Thyroid gland (tissue), 4 donors: ENCODE data around the gene DMRT1. TPM values are rescaled to one million over a fixed set of nuclear protein-coding genes. Genes with fewer than 3 reads are reported as not detected.
A peak's percentile ranks its signal among the peaks of the same experiment; 100 is the strongest.

Source experiments
- DNase-seq, 2 donors: peaks; one replicate each; pipeline ENCODE4 v3.0.0-alpha.2; 2019
- H3K27ac ChIP-seq, 3 donors: fragments of 200-600 bp; sonication (generic); 1 replicate in 2 of 3; 2 replicates in 1 of 3; pipeline ENCODE4 v1.5.1; 2016 to 2019; ENCODE audit warnings: mild to moderate bottlenecking in 1 of 3, moderate library complexity in 1 of 3
- H3K27me3 ChIP-seq: fragments of 200-600 bp; sonication (generic); one replicate; pipeline ENCODE4 v1.5.1; 2019
- H3K36me3 ChIP-seq, 2 donors: fragments of 200-600 bp; sonication (generic); one replicate each; pipeline ENCODE4 v1.5.1; 2016 to 2019
- H3K4me1 ChIP-seq, 2 donors: fragments of 200-600 bp; sonication (generic); one replicate each; pipeline ENCODE4 v1.5.1; 2017 to 2019
- H3K4me3 ChIP-seq, 3 donors: fragments of 200-600 bp; sonication (generic); replicated peaks in 1 of 3; 1 replicate in 2 of 3; 2 replicates in 1 of 3; pipeline ENCODE4 v1.5.1; 2016; ENCODE audit warnings: mild to moderate bottlenecking in 1 of 3
- H3K9me3 ChIP-seq: fragments of 200-600 bp; sonication (generic); one replicate; pipeline ENCODE4 v1.5.1; 2017
- POLR2A ChIP-seq, 2 donors: fragments of 450-650 bp; IDR thresholded peaks; one replicate each; pipeline ENCODE4 v1.6.1; 2017; ENCODE audit warnings: antibody characterized with exemption in 2 of 2, mild to moderate bottlenecking in 2 of 2, moderate library complexity in 1 of 2
- WGBS, 2 donors: methylation state at CpG; one replicate each; pipeline ENCODE4 v1.1.5; 2017; 5-methylcytosine and 5-hydroxymethylcytosine counted together
- intact Hi-C: fragments of 100-400 bp; cut with DNase I; formaldehyde crosslinking; loops from one replicate; pipeline ENCODE4 v1.15.1; 2023
- total RNA-seq, 4 donors: library from RNA; depleted of rRNA; stranded (reverse); fragments of >200 nt; gene quantifications; one replicate each; pipeline ENCODE4 v1.2.3, GENCODE V29; 2016
- TF ChIP-seq, protein P1 (sequence below), 6 experiments: fragments of 200-600 bp in 3 of 6; fragments of 450-650 bp in 3 of 6; sonication (generic) in 3 of 6; IDR thresholded peaks; one replicate each; pipeline ENCODE4 v1.5.1; 2016 to 2019; ENCODE audit warnings: antibody characterized with exemption in 6 of 6, mild to moderate bottlenecking in 2 of 6, inconsistent platforms in 1 of 6, moderate library complexity in 1 of 6

The DMRT1 gene
- total RNA-seq, 4 donors from 2014 or later = 0.33 to 2.0 (median 0.94) TPM; not detected in 1

GRCh38 chr9:982394-983230, 141.1 kb downstream of the DMRT1 start:
- Histone ChIP-seq H3K27ac (peak overlapping the region in 2 of 3 donors; percentile 48 to 59), H3K4me3 (no peak overlapping the region), H3K27me3 (no peaks in the 10 kb centered on the region), H3K36me3 (no peaks in the 10 kb centered on the region), H3K9me3 (no peaks in the 10 kb centered on the region), H3K4me1 (peaks cover 30 to 43% of the 10 kb centered on the region in 2 donors)
- TF ChIP-seq, protein P1, sequence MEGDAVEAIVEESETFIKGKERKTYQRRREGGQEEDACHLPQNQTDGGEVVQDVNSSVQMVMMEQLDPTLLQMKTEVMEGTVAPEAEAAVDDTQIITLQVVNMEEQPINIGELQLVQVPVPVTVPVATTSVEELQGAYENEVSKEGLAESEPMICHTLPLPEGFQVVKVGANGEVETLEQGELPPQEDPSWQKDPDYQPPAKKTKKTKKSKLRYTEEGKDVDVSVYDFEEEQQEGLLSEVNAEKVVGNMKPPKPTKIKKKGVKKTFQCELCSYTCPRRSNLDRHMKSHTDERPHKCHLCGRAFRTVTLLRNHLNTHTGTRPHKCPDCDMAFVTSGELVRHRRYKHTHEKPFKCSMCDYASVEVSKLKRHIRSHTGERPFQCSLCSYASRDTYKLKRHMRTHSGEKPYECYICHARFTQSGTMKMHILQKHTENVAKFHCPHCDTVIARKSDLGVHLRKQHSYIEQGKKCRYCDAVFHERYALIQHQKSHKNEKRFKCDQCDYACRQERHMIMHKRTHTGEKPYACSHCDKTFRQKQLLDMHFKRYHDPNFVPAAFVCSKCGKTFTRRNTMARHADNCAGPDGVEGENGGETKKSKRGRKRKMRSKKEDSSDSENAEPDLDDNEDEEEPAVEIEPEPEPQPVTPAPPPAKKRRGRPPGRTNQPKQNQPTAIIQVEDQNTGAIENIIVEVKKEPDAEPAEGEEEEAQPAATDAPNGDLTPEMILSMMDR (IDR thresholded peaks at IDR 0.05) = no peak
- no peak for TF ChIP-seq POLR2A (IDR thresholded peaks at IDR 0.05)
- intact Hi-C loops = no loop called here
- DNase-seq = no peak
- WGBS, 2 donors = 67 to 71% methylated on average over 15 of the region's 15 CpGs

GRCh38 chr9:994005-994404, 152.5 kb downstream of the DMRT1 start:
- Histone ChIP-seq H3K36me3 (peaks cover 2 to 7% of the 10 kb centered on the region in 2 donors), H3K4me3 (no peak overlapping the region), H3K4me1 (peaks cover 18 to 24% of the 10 kb centered on the region in 2 donors), H3K27me3 (no peaks in the 10 kb centered on the region), H3K27ac (no peak overlapping the region), H3K9me3 (no peaks in the 10 kb centered on the region)
- intact Hi-C loops = loop anchor here (5.0 kb wide), 1 partner anchor 92 kb away; no protein-coding TSS in a partner anchor
- TF ChIP-seq, protein P1 (IDR thresholded peaks at IDR 0.05) = no peak
- 87 to 93% methylated on average over 4 of the region's 4 CpGs for WGBS, 2 donors
- DNase-seq = no peak

GRCh38 chr9:995192-995591, 153.7 kb downstream of the DMRT1 start:
- Histone ChIP-seq H3K4me3 (no peak overlapping the region), H3K27ac (peak overlapping the region in 2 of 3 donors; percentile 46 to 59), H3K4me1 (peaks cover 21 to 29% of the 10 kb centered on the region in 2 donors), H3K27me3 (no peaks in the 10 kb centered on the region), H3K9me3 (no peaks in the 10 kb centered on the region), H3K36me3 (peaks cover 2 to 6% of the 10 kb centered on the region in 2 donors)
- TF ChIP-seq, protein P1 (IDR thresholded peaks at IDR 0.05) = no peak
- no peak for TF ChIP-seq POLR2A (IDR thresholded peaks at IDR 0.05)
- intact Hi-C loops = no loop called here
- DNase-seq = no peak
- WGBS, 2 donors = 87 to 93% methylated on average over 4 of the region's 4 CpGs

DNA sequence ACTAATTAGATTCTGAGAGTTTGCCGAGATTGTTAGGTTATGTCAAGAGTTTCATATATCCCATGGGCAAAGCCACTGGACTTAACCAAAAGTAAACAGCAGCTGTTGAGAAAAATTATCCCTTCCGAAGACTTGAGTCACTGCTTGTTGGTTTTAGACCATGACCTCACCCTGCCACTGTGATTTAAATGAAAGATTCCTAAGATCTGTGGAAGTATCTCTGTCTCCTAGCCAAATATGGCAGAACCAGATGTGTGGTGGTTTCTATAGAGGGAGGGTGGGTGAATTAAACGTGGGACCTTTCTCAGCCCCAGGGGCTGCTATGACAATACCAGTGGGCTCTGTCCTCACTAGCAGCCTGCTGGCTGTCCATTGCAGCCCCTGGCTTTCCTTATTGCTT, 154.3 kb downstream of the DMRT1 start:
- no peak for DNase-seq
- 36 to 44% methylated on average over 3 of the region's 3 CpGs for WGBS, 2 donors
- H3K4me3 ChIP-seq = no peak overlapping the region
- no peaks in the 10 kb centered on the region for H3K9me3 ChIP-seq
- TF ChIP-seq POLR2A (IDR thresholded peaks at IDR 0.05) = no peak
- TF ChIP-seq, protein P1 (IDR thresholded peaks at IDR 0.05) = no peak
- H3K4me1 ChIP-seq = peaks cover 26 to 34% of the 10 kb centered on the region in 2 donors
- H3K27ac ChIP-seq = peak overlapping the region in 2 of 3 donors; percentile 46 to 59
- no peaks in the 10 kb centered on the region for H3K27me3 ChIP-seq
- intact Hi-C loops = no loop called here
- no peaks in the 10 kb centered on the region for H3K36me3 ChIP-seq
